Peyer's patch (tissue), 4 donors: Measurements from ENCODE around the gene PHETA1. TPM values are rescaled to one million over a fixed set of nuclear protein-coding genes. Genes with fewer than 3 reads are reported as not detected.

Source experiments
- DNase-seq, 3 donors: peaks; one replicate each; pipeline ENCODE4 v3.0.0-alpha.2; 2017 to 2019
- H3K27ac ChIP-seq, 4 donors: fragments of 200-600 bp; sonication (generic); one replicate each; pipeline ENCODE4 v1.5.1; 2016 to 2019
- H3K27me3 ChIP-seq, 2 donors: fragments of 200-600 bp; sonication (generic); one replicate each; pipeline ENCODE4 v1.5.1; 2019
- H3K36me3 ChIP-seq, 3 donors: fragments of 200-600 bp; sonication (generic); one replicate each; pipeline ENCODE4 v1.5.1; 2016 to 2019
- H3K4me1 ChIP-seq, 4 donors: fragments of 200-600 bp; sonication (generic); one replicate each; pipeline ENCODE4 v1.5.1; 2016 to 2019
- H3K4me3 ChIP-seq, 4 donors: fragments of 200-600 bp; sonication (generic); 1 replicate in 3 of 4; 2 replicates in 1 of 4; pipeline ENCODE4 v1.5.1; 2016 to 2019; ENCODE audit warnings: mild to moderate bottlenecking in 1 of 4
- H3K9me3 ChIP-seq, 4 donors: fragments of 200-600 bp; sonication (generic); one replicate each; pipeline ENCODE4 v1.5.1; 2016 to 2019; ENCODE audit warnings: mild to moderate bottlenecking in 1 of 4
- CTCF ChIP-seq, 6 experiments: fragments of 450-650 bp in 4 of 6; fragments of 200-600 bp in 2 of 6; sonication (generic) in 1 of 6; IDR thresholded peaks; one replicate each; pipeline ENCODE4 v1.5.1; 2017 to 2019; ENCODE audit warnings: antibody characterized with exemption in 6 of 6, mild to moderate bottlenecking in 3 of 6, moderate library complexity in 1 of 6
- POLR2A ChIP-seq, 2 donors: fragments of 450-650 bp; IDR thresholded peaks; one replicate each; pipeline ENCODE4 v1.5.1; 2017; ENCODE audit warnings: antibody characterized with exemption in 2 of 2, mild to moderate bottlenecking in 2 of 2, moderate library complexity in 2 of 2
- total RNA-seq, 4 donors: library from RNA; depleted of rRNA; stranded (reverse); fragments of >200 nt; gene quantifications; one replicate each; pipeline ENCODE4 v1.1.0, GENCODE V29; 2016

PHETA1 gene
- total RNA-seq, 4 donors from 2014 or later: 43.2 to 64.6 (median 51.0) TPM

GRCh38 chr12:111409780-111410430, 41.0 kb upstream of the PHETA1 start:
- Histone ChIP-seq H3K4me1 (peaks cover 0 to 79% (median 52%) of the 10 kb centered on the region in 4 donors), H3K27ac (peak overlapping the region; percentile 68 to 93 (median 90)), H3K27me3 (no peaks in the 10 kb centered on the region), H3K9me3 (no peaks in the 10 kb centered on the region), H3K36me3 (no peaks in the 10 kb centered on the region), H3K4me3 (peak overlapping the region in 3 of 4 donors; percentile 4 to 30 (median 20))
- no peak for TF ChIP-seq CTCF (IDR thresholded peaks at IDR 0.05)
- no peak for TF ChIP-seq POLR2A (IDR thresholded peaks at IDR 0.05)
- peak in 2 of 3 donors; percentile 62 to 72 for DNase-seq

GRCh38 chr12:111409403-111409779, 40.5 kb upstream of the PHETA1 start:
- Histone ChIP-seq H3K27me3 (no peaks in the 10 kb centered on the region), H3K9me3 (no peaks in the 10 kb centered on the region), H3K4me3 (peak overlapping the region; percentile 1 to 30 (median 21)), H3K4me1 (peaks cover 0 to 84% (median 55%) of the 10 kb centered on the region in 4 donors), H3K27ac (peak overlapping the region; percentile 68 to 93 (median 90)), H3K36me3 (no peaks in the 10 kb centered on the region)
- TF ChIP-seq POLR2A (IDR thresholded peaks at IDR 0.05): no peak
- TF ChIP-seq CTCF (IDR thresholded peaks at IDR 0.05): no peak
- DNase-seq: peak in 1 of 3 donors; percentile 53

GRCh38 chr12:111408686-111409402, 39.9 kb upstream of the PHETA1 start:
- Histone ChIP-seq H3K4me1 (peaks cover 0 to 85% (median 59%) of the 10 kb centered on the region in 4 donors), H3K27ac (peak overlapping the region; percentile 68 to 93 (median 90)), H3K27me3 (no peaks in the 10 kb centered on the region), H3K9me3 (no peaks in the 10 kb centered on the region), H3K4me3 (peak overlapping the region in 3 of 4 donors; percentile 1 to 79 (median 20)), H3K36me3 (no peaks in the 10 kb centered on the region)
- TF ChIP-seq CTCF (IDR thresholded peaks at IDR 0.05): no peak
- no peak for TF ChIP-seq POLR2A (IDR thresholded peaks at IDR 0.05)
- DNase-seq: no peak

- Histone ChIP-seq H3K4me3 (peak overlapping the region in 2 of 4 donors; percentile 79 to 95), H3K4me1 (peaks cover 0 to 85% (median 61%) of the 10 kb centered on the region in 4 donors), H3K9me3 (no peaks in the 10 kb centered on the region), H3K27ac (peak overlapping the region in 3 of 4 donors; percentile 90 to 93 (median 91)), H3K36me3 (no peaks in the 10 kb centered on the region), H3K27me3 (no peaks in the 10 kb centered on the region)
- no peak for DNase-seq
- no peak for TF ChIP-seq POLR2A (IDR thresholded peaks at IDR 0.05)
- TF ChIP-seq CTCF (IDR thresholded peaks at IDR 0.05): no peak
These were observed 39.2 kb upstream of the PHETA1 start for GRCh38 chr12:111408116-111408440.

DNA sequence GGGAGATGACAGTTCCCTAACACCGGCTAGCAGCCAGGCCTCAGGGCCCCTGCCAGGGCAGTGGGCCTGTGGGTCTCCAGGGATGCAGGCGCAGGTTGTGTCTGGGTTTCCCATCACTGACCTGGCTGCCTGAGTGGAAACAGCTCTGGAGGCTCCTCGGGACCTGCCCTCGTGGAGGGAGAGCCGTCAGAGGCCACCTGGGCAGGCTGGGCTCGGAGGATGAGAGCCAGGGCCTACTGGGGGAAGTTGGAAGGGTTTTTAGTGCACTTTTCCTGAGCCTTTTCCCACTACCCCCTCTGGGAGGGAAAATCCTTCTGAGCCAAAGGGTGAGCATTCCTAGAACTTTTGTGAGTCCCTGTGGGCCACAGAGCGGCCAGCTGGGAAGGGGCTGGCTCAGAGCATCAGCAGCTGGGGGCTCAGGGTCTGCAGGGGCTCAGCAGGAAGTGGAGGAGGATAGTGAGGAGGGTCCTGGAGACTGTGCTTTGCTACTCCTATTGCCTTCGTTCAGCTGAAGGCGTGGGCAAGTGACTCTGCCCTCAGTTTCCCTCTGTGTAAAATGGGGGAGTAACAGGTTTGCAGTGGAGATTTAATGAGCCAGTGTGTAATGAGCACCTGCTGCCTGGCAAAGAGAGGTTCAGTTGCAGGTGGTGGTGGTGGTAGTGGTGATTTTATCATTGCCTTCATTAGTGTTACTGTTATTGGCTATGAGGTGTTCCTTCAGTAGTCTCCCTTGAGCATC, 38.7 kb upstream of the PHETA1 start:
- no peak for DNase-seq
- TF ChIP-seq CTCF (IDR thresholded peaks at IDR 0.05) (no peak), POLR2A (IDR thresholded peaks at IDR 0.05) (no peak)
- Histone ChIP-seq H3K27me3 (no peaks in the 10 kb centered on the region), H3K4me3 (peak overlapping the region; percentile 79 to 95 (median 89)), H3K36me3 (no peaks in the 10 kb centered on the region), H3K27ac (peak overlapping the region; percentile 87 to 93 (median 90)), H3K4me1 (peaks cover 0 to 83% (median 59%) of the 10 kb centered on the region in 4 donors), H3K9me3 (no peaks in the 10 kb centered on the region)
